Measurements from ENCODE around the gene DMRT2. TPM values are rescaled to one million over a fixed set of nuclear protein-coding genes. Genes with fewer than 3 reads are reported as not detected.
A peak's percentile ranks its signal among the peaks of the same experiment; 100 is the strongest.

Gene DMRT2
- total and polyA plus RNA-seq, 2 donors (not counting 1 experiment from before 2014, with no cell fraction given) = not detected

DNA sequence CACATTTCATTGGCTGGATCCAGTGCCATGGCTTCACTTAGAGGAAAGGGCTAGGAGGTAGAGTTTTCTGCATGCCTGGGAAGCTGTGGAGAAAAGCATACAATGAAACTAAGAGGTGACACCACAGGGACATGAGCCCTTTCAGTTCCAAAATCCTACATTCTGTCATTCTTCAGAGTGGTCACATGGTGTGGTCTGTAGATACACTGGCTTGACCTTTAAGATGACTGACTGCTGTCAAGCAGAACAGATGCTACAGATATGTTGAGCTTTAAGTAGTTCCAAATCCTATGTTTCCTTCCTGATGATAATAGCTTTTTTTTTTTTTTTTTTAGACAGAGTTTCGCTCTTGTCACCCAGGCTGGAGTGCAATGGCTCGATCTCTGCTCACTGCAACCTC is 47.5 kb upstream of the DMRT2 start:
- no peak for TF ChIP-seq CTCF (IDR thresholded peaks at IDR 0.05)
- no peak for TF ChIP-seq EZH2 (IDR thresholded peaks at IDR 0.05; ENCODE audit: borderline replicate concordance, insufficient read depth, low read depth, low read length, poor library complexity, severe bottlenecking)
- no peaks in the 10 kb centered on the region for H3K36me3 ChIP-seq (replicated peaks in 1 of 2; ENCODE audit: control extremely low read depth in 1 of 2, control insufficient read depth in 1 of 2, extremely low read depth in 1 of 2, insufficient read depth in 2 of 2, low read length in 1 of 2)
- intact Hi-C loops (cut with micrococcal nuclease) = no loop called here

GRCh38 chr9:1005043-1005667 is 45.0 kb upstream of the DMRT2 start:
- Mint-ChIP-seq H3K9me3 (ENCODE audit: insufficient read depth) (no peaks in the 10 kb centered on the region), H3K27me3 (peaks cover 40% of the 10 kb centered on the region), H3K4me1 (no peaks in the 10 kb centered on the region), H3K4me3 (no peak overlapping the region), H3K27ac (no peak overlapping the region)
- no peak for TF ChIP-seq CTCF (IDR thresholded peaks at IDR 0.05)
- no peak for TF ChIP-seq EZH2 (IDR thresholded peaks at IDR 0.05; ENCODE audit: borderline replicate concordance, insufficient read depth, low read depth, low read length, poor library complexity, severe bottlenecking)
- peaks cover 3% of the 10 kb centered on the region in 2 donors for H3K4me1 ChIP-seq (ENCODE audit: control insufficient read depth in 2 of 2, insufficient read depth in 2 of 2, low read length in 2 of 2)
- DNase-seq = peak; percentile 35
- H2AFZ ChIP-seq (ENCODE audit: insufficient read depth, low read depth, low read length, poor library complexity, severe bottlenecking) = no peak overlapping the region
- peaks cover 0 to 20% (median 0%) of the 10 kb centered on the region in 4 experiments for H3K27me3 ChIP-seq (replicated peaks in 1 of 4; ENCODE audit: control extremely low read depth in 1 of 4, control insufficient read depth in 3 of 4, insufficient read depth in 4 of 4, low read length in 3 of 4)
- H3K27ac ChIP-seq (ENCODE audit: low read length in 2 of 2) = no peak overlapping the region
- ChIA-PET CTCF (interaction anchor here (0.9 to 2.4 kb wide), 5 partner anchors 9 to 392 kb away, joined by 3 to 12 read pairs (median 4); no protein-coding TSS in a partner anchor), POLR2A (no interaction called here)
- 33% methylated on average over 5 of the region's 10 CpGs for WGBS (ENCODE audit: insufficient coverage)
- no peak overlapping the region for H3K4me2 ChIP-seq (replicated peaks; ENCODE audit: low read depth, low read length, poor library complexity, severe bottlenecking)
- peak; percentile 17 for ATAC-seq (ENCODE audit: low read depth)
- H3K9ac ChIP-seq (ENCODE audit: low read length) = no peak overlapping the region
- H3K79me2 ChIP-seq (ENCODE audit: control insufficient read depth, insufficient read depth, low read length) = no peaks in the 10 kb centered on the region
- no peak overlapping the region for H3K4me3 ChIP-seq (ENCODE audit: control extremely low read depth in 1 of 5, extremely low read depth in 1 of 5, insufficient read depth in 1 of 5, low read depth in 2 of 5, low read length in 4 of 5)
- no peaks in the 10 kb centered on the region for H4K20me1 ChIP-seq (ENCODE audit: control insufficient read depth, insufficient read depth, low read length, poor library complexity, severe bottlenecking)
- intact Hi-C loops (cut with micrococcal nuclease) = no loop called here
- H3K36me3 ChIP-seq (replicated peaks in 1 of 2; ENCODE audit: control extremely low read depth in 1 of 2, control insufficient read depth in 1 of 2, extremely low read depth in 1 of 2, insufficient read depth in 2 of 2, low read length in 1 of 2) = no peaks in the 10 kb centered on the region
- H3K9me3 ChIP-seq (ENCODE audit: control extremely low read depth in 1 of 3, control insufficient read depth in 2 of 3, insufficient read depth in 1 of 3, low read length in 2 of 3) = no peaks in the 10 kb centered on the region

More for the DNA sequence above, 47.5 kb upstream of the DMRT2 start:
- ChIA-PET CTCF (interaction anchor here (0.6 to 1.3 kb wide), 2 partner anchors 90 to 109 kb away, joined by 4 read pairs; no protein-coding TSS in a partner anchor), POLR2A (no interaction called here)
- Histone ChIP-seq H3K27ac (ENCODE audit: low read length in 2 of 2) (no peak overlapping the region), H3K9ac (ENCODE audit: low read length) (no peak overlapping the region), H3K9me3 (ENCODE audit: control extremely low read depth in 1 of 3, control insufficient read depth in 2 of 3, insufficient read depth in 1 of 3, low read length in 2 of 3) (peaks cover 0 to 13% (median 7%) of the 10 kb centered on the region in 3 donors), H2AFZ (ENCODE audit: insufficient read depth, low read depth, low read length, poor library complexity, severe bottlenecking) (no peak overlapping the region), H4K20me1 (ENCODE audit: control insufficient read depth, insufficient read depth, low read length, poor library complexity, severe bottlenecking) (no peaks in the 10 kb centered on the region), H3K27me3 (replicated peaks in 1 of 4; ENCODE audit: control extremely low read depth in 1 of 4, control insufficient read depth in 3 of 4, insufficient read depth in 4 of 4, low read length in 3 of 4) (peaks cover 0 to 9% (median 0%) of the 10 kb centered on the region in 4 experiments), H3K4me3 (ENCODE audit: control extremely low read depth in 1 of 5, extremely low read depth in 1 of 5, insufficient read depth in 1 of 5, low read depth in 2 of 5, low read length in 4 of 5) (no peak overlapping the region), H3K4me2 (replicated peaks; ENCODE audit: low read depth, low read length, poor library complexity, severe bottlenecking) (no peak overlapping the region), H3K79me2 (ENCODE audit: control insufficient read depth, insufficient read depth, low read length) (no peaks in the 10 kb centered on the region), H3K4me1 (ENCODE audit: control insufficient read depth in 2 of 2, insufficient read depth in 2 of 2, low read length in 2 of 2) (peaks cover 3% of the 10 kb centered on the region in 2 donors)
- Mint-ChIP-seq H3K4me1 (peaks cover 2% of the 10 kb centered on the region), H3K27ac (no peak overlapping the region), H3K4me3 (no peak overlapping the region), H3K9me3 (ENCODE audit: insufficient read depth) (no peaks in the 10 kb centered on the region), H3K27me3 (peaks cover 20% of the 10 kb centered on the region)
- DNase-seq = no peak
- ATAC-seq (ENCODE audit: low read depth) = no peak
- no CpG with 5 or more reads among the region's 2 CpGs for WGBS (ENCODE audit: insufficient coverage)
